Mesendoderm (in vitro differentiated cells): ENCODE measurements around the gene SLCO2A1.

Source experiments
- DNase-seq: peaks from one replicate; pipeline ENCODE4 v3.0.0; 2013
- H2AK5ac ChIP-seq: 2 replicates; pipeline ENCODE4 v1.6.1; 2013; ENCODE audit warnings: low read length, inconsistent platforms
- H2BK120ac ChIP-seq: 2 replicates; pipeline ENCODE4 v1.6.1; 2013; ENCODE audit warnings: low read depth, mild to moderate bottlenecking, low read length, moderate library complexity, mixed read lengths
- H2BK15ac ChIP-seq: replicated peaks from 2 replicates; pipeline ENCODE4 v1.6.1; 2013; ENCODE audit warnings: low read depth, mild to moderate bottlenecking, moderate library complexity
- H2BK5ac ChIP-seq: 2 replicates; pipeline ENCODE4 v1.6.1; 2013; ENCODE audit warnings: low read length, inconsistent platforms
- H3K18ac ChIP-seq: 2 replicates; pipeline ENCODE4 v1.6.1; 2013; ENCODE audit warnings: mild to moderate bottlenecking, low read length, mixed read lengths
- H3K23ac ChIP-seq: one replicate; pipeline ENCODE4 v1.6.1; 2013; ENCODE audit warnings: low read length
- H3K27ac ChIP-seq: 2 replicates; pipeline ENCODE4 v1.5.1; 2013; ENCODE audit warnings: low read depth, mild to moderate bottlenecking, inconsistent platforms, low read length, moderate library complexity
- H3K27me3 ChIP-seq: 2 replicates; pipeline ENCODE4 v1.6.1; 2013; ENCODE audit warnings: low read length, control low read depth, mild to moderate bottlenecking, inconsistent platforms; ENCODE audit not compliant: insufficient read depth, poor library complexity
- H3K36me3 ChIP-seq: 2 replicates; pipeline ENCODE4 v1.6.1; 2013; ENCODE audit warnings: low read length, inconsistent platforms; ENCODE audit not compliant: control insufficient read depth, insufficient read depth
- H3K4ac ChIP-seq: one replicate; pipeline ENCODE4 v1.6.1; 2013; ENCODE audit warnings: low read depth, mild to moderate bottlenecking, low read length, moderate library complexity
- H3K4me1 ChIP-seq: 2 replicates; pipeline ENCODE4 v1.6.1; 2013; ENCODE audit warnings: low read depth, low read length, inconsistent platforms; ENCODE audit not compliant: control insufficient read depth
- H3K4me2 ChIP-seq: 2 replicates; pipeline ENCODE4 v1.6.1; 2013; ENCODE audit warnings: low read length
- H3K4me3 ChIP-seq: 2 replicates; pipeline ENCODE4 v1.5.1; 2013; ENCODE audit warnings: mild to moderate bottlenecking, low read length
- H3K56ac ChIP-seq: one replicate; pipeline ENCODE4 v1.6.1; 2013; ENCODE audit warnings: low read length
- H3K79me1 ChIP-seq: 2 replicates; pipeline ENCODE4 v1.6.1; 2013; ENCODE audit warnings: low read length, inconsistent platforms
- H3K79me2 ChIP-seq: 2 replicates; pipeline ENCODE4 v1.6.1; 2013; ENCODE audit warnings: mild to moderate bottlenecking, low read length; ENCODE audit not compliant: control insufficient read depth, insufficient read depth
- H3K9ac ChIP-seq: 2 replicates; pipeline ENCODE4 v1.6.1; 2013; ENCODE audit warnings: low read length, inconsistent platforms
- H4K5ac ChIP-seq: one replicate; pipeline ENCODE4 v1.6.1; 2013; ENCODE audit warnings: low read length
- H4K8ac ChIP-seq: one replicate; pipeline ENCODE4 v1.6.1; 2013; ENCODE audit warnings: low read depth, mild to moderate bottlenecking, control low read depth, low read length, moderate library complexity
- WGBS: extraction: QIAGEN DNeasy Blood & Tissue Kit; methylation state at CpG from one replicate; pipeline ENCODE4 v1.1.7; 2013; ENCODE audit warnings: low lambda C conversion rate, missing lambda C conversion rate; ENCODE audit not compliant: insufficient coverage; ENCODE audit errors: extremely low coverage; 5-methylcytosine and 5-hydroxymethylcytosine counted together

SLCO2A1 gene

DNA sequence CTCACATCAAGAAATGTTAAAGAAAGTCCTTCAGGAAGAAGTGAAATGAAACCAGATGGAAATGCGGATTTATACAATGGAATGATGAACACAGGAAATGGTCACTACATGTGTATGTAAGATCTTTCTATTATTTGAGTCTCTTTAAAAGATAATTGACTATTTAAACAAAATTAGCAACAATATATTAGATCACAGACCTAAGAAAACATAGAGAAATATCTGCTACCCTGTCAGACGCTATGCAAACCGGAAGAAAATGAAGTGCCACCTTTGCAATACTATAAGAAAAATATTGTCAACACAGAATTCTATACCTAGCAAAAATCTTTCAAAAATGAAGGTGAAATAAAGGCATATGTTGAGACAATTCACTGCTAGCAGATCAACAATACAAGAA lies 151.2 kb downstream of the SLCO2A1 start:
- no peak overlapping the region for H4K8ac ChIP-seq
- H3K27me3 ChIP-seq: no peaks in the 10 kb centered on the region
- no peak overlapping the region for H3K23ac ChIP-seq
- H3K4me2 ChIP-seq: no peak overlapping the region
- H4K5ac ChIP-seq: no peak overlapping the region
- no CpG with 5 or more reads among the region's 3 CpGs for WGBS
- no peak overlapping the region for H3K18ac ChIP-seq
- no peak overlapping the region for H2BK120ac ChIP-seq
- no peak overlapping the region for H3K56ac ChIP-seq
- H2BK15ac ChIP-seq: no peak overlapping the region
- no peaks in the 10 kb centered on the region for H3K79me2 ChIP-seq
- no peak overlapping the region for H3K4me3 ChIP-seq
- no peaks in the 10 kb centered on the region for H3K4me1 ChIP-seq
- no peaks in the 10 kb centered on the region for H3K36me3 ChIP-seq
- H3K27ac ChIP-seq: no peak overlapping the region
- no peak for DNase-seq
- H3K79me1 ChIP-seq: no peaks in the 10 kb centered on the region
- no peak overlapping the region for H3K9ac ChIP-seq
- no peak overlapping the region for H2BK5ac ChIP-seq
- H2AK5ac ChIP-seq: no peak overlapping the region
- H3K4ac ChIP-seq: no peak overlapping the region
